GM19239 (cell line): ENCODE measurements around the gene TICAM2.

ENCODE experiments used
- DNase-seq: peaks from one replicate; pipeline ENCODE4 v3.0.0; 2011; ENCODE audit warnings: low spot score; ENCODE audit not compliant: insufficient read length
- FAIRE-seq: peaks from 2 replicates; lab custom pipeline; 2011; peaks lifted over from hg19 to GRCh38; lab: Jason Lieb, UNC

The TICAM2 gene

DNA sequence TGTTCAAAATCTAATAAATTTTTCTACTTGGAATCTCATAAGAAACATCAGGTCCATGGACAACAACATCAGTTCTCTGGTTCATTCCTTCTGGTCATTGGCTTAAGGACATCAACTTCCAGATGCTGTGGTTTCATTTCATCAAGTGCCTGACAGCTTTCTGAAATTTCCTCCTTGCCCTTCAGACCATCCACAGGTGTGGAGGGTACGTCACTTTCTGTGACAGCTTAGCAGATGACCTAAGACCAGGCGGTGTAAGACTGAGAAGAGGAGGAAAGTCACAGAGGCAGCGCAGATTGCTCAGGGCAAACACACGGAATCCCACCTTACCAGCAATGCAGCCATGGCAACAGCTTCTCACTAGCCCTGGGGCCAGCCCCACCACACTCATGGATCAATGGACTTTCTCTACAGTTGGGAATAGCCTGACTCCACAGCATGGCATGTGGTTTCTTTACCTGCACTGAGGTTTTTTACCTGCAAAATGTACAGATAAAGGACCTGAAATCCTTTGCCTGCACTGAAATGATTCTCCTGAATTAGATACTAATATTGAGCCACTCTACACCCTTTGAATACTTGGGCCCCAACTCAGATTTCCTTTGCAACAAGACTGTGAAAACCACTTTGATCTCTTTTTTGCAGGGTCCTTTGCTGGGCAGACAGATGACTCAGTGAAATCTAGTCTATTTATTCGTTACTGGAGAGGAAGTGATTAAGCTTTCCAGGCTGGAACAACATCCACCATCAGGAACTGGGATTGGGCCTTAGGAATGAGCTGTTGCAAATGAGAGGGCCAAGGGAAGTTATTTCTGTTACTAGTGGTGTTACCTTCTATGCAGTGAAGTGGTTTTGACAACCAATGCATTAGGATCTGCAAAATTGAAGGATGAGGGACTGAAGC lies 26.9 kb downstream of the TICAM2 start:
- peak; percentile 61 for FAIRE-seq
- peak; percentile 7 for DNase-seq

DNA sequence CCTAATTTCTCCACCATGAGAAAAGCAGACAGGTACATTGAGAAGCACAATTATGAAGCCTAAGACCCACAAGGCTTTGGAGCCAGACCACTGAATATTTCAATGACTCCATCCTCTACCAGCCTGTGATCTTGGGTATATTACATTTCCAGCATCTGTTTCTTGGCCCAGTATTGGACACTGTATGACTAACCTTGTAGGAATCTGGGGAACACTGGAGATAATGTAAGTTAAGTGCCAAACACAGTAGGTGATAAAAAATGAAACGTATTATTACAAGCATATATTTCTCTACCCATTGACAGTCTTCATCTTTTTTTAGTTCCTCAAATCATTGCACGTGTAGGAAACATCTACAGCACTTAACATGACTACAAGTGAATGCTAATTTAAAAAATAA lies 29.1 kb downstream of the TICAM2 start:
- DNase-seq: no peak
- FAIRE-seq: no peak

DNA sequence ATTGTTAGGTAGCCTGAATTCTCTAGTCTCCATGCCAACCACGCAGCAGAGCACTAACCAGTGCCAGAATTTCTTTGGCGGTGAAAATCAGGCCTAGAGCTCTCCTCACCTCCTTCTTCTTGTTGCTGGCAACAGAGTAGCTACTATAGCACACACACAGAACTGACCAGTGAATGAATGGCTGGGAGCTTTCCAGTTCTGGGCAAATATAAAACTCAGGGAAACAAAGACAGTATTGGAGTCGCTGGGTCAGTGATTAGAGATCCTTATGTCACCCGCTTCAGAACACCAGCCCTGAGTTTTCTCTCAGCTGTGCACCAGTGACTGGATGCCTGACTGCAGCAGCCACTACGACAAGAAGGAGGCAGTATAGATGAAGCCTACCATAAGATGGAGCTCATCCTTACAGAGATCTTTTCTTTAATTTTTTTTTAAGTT lies 30.8 kb downstream of the TICAM2 start:
- no peak for DNase-seq
- no peak for FAIRE-seq

DNA sequence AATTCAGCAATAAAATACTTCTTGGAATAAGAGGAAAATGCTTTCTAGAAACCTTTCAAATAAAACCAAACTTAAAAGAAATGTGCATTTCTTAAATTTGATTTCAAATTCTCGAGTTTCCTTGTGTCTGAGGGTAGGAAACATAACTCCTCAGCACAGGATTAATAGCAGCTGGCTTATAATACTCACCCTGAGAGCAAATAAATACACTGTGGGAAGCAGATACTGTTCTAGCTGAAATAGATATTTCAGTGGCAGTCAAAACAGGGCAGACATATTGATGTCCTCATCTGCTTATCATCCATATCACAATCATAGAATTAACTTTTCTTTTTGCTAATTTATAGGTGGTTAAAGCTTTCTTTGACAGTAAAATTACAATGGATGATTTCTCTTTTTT lies 33.6 kb downstream of the TICAM2 start:
- no peak for DNase-seq
- no peak for FAIRE-seq

DNA sequence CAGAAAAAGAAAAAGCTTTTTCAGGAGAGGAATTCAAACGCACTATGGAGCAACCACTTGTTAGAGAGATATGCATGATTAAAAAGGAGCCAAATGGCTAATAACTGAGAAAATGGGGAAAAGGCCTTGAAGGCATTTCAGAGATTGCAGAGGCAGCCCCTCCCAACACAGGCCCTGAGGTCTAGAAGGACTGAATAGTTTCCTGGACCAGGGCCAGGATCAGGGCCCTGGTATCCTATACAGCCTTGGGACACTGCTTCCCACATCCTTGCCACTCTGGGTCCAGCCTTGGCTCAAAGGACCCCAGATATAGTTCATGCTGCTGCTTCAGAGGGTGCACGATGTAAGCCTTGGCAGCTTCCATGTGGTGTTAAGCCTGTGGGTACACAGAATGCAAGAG lies 37.0 kb downstream of the TICAM2 start:
- FAIRE-seq: no peak
- no peak for DNase-seq

DNA sequence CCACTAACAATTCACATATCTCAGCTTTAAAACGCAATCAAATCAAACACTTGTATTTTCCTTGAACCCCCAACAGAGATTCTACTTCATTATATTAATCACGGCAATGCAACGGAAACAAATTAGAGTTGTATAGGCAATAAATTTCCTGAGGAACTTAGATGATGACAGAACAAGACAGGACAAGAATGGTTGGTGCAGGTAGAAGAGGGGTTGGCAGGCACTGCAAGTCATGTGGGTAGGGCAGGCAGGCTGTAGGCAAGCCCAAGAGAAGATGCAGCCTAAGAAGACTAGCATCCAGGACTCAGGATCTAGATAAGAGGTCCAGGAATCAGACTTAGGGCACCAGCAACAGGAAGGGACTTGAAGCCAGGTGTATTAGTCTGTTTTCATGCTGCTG lies 41.1 kb downstream of the TICAM2 start:
- no peak for DNase-seq
- FAIRE-seq: no peak

DNA sequence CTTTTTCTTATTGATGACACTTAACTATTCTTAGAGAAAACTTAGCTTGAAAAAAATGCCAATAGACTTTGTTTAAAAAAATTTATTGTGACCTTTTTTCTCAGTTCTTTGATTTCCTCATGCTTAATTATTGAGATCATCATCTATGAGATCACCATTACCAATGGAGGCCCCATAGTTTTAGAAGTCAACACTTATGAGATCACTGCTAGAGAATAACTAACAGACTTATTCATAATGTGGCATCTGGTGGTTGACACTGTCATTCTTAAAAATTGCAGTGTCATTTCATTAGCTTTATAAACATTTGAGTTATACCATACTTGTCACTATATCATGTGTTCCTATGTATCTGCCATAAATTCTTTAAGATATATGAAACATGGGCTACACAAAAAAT lies 42.8 kb downstream of the TICAM2 start:
- FAIRE-seq: no peak
- DNase-seq: no peak

DNA sequence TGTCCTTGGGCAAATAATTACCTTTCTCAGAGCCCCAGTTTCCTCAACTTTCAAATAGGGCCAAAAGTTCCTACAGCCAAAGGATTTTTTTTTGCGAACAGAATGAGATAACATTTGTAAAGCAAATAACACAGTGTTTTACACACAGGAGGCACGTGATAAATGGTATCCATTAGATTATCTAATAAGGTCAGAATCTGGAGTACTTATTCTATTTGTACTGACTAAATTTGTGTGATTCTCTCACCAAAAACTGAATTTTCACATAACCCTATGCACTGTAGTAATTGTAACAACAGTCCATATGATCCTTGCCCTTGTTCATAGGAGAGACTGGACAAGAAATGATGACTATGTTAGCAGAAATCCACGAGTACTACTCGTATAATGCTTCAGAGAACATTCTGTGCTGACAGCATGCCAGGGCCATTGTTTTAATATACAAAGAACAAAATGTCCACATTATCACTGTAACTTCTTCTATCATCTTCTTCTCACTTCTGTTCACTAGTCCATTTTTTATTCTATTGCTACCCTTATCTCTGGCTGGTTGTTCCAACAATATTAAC lies 43.8 kb downstream of the TICAM2 start:
- DNase-seq (no peak), FAIRE-seq (no peak)

DNA sequence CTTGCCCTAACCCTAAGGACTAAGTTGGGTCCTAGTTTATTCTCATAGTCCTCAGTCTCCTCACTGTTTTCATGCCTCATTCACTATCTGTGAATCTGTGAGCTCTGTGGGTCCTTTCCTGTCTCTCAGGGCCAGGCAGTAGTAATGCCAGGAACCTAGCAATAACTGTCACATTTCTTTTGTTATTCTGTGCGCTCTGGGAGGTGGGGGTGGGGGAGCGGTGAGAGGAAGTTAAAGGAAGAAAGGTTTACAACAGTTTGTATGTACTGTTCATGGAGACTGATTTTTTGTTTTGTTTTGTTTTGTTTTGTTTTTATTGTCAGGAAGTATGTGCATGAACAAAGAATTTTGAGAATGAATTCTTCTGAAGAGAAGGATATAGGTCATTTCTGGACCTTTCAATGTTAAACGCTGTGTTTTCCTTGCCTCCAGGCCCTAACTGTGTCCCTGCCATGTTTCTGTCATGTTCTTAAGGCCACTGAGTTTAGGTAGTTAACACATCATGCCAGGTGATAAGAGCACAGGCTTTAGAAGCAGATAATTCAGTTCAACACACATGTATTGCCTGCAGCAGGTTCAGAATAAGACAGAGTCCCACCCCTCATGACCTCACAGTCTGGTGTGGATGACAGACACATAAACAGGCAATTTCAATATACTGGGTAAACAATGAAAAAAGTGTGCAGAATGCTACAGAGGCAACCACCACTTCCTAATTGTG lies 44.5 kb downstream of the TICAM2 start:
- FAIRE-seq (no peak), DNase-seq (no peak)

DNA sequence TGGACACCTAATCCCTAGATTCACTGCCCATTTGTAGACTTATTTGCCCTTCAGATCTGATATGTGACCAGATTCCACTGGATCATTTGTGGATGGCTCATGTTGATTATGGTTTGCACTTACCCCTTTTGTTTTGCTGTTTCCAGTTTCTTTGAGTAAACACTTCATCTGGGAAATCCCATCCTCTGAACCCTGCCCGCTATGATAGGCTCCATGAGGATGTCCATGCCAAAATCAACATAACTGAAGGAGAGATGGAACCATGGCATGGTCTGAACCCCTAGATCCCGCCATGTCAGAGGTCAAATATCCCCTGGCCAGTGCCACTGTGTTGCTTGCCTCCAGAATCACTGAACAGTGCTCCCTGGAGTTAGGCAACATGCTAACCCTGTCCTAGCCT lies 46.0 kb downstream of the TICAM2 start:
- FAIRE-seq: no peak
- no peak for DNase-seq

DNA sequence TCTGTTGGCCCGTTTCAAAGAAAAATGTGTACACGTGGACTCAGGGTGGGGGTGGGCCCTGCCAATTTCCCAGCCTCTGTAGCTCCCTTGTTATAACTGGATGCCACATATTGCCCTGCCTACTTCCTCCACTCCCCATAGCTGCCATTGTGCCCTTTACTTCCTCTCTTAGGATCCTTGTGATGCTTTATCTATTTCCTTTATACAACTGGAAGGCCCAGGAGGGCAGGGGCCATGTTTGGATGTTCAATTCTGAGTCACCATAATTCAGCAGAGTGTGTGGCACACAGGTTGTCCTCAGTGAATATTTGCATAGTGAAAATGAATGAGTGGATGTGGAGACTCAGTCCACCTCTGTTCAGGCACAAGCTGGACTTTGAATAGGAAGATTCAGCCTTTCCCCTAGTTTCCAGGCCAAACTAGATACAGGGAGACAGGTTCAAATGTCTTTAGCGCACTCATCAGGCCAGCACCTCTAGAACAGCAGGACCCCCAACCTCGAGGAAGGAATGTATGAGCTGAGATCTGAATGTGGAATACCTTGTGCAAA lies 47.1 kb downstream of the TICAM2 start:
- FAIRE-seq (no peak), DNase-seq (no peak)

DNA sequence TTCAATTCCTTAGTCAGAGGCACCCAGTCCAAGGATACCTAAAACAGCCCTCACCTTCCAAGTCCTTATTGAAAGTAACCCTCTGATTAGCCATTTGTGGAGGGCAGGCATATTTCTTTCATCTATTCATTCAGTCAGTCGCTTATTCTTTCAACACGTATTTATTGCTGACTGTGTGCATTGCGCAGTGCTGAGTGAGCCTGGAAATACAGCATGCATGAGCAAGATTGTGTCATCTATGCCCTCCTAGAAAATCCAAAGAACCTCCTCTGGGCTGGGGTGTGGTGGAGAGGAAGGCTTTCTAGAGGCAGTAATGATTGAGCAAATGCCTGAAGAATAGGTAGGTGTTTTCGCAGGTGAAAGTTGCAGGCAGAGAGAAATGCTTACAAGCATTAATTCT lies 49.2 kb downstream of the TICAM2 start:
- DNase-seq: no peak
- no peak for FAIRE-seq

DNA sequence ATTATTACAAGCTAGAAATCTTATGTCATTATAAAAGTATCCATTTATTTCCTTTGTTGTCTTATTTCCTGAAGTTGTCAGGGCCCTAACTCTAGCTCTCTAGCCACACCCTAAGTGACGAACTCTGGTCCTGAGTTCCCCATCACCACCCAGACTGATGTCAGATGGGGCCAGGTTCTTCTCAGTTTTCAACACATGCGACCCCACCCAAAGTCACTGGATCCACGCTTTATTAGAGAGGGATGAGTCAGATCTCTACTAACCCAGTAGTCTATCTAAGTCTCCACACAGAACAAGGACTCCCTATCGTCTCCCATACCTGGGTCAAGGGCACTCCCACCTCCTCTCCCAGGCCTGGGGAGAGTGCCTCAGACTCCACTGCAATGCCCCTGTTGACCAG lies 50.9 kb downstream of the TICAM2 start:
- DNase-seq (no peak), FAIRE-seq (no peak)

DNA sequence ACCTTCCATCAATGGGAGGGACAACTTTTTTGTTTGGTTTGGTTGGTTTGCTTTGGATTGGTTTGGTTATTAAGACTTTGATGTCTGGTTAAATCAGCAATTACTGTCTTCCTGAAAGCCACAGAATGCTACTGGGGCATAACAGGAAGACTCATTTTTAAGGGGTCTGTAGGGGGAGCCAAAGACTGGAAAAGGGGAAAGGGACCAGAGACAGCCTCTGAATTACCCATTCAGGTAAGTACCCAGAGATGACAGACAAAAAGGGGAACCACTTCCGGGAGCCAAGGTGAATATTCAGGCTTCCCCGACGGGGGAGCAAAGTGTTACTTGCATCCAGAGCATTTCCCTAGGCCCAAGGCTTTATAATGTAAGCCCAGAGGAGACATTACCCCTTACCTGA lies 53.1 kb downstream of the TICAM2 start:
- FAIRE-seq: no peak
- peak; percentile 26 for DNase-seq

DNA sequence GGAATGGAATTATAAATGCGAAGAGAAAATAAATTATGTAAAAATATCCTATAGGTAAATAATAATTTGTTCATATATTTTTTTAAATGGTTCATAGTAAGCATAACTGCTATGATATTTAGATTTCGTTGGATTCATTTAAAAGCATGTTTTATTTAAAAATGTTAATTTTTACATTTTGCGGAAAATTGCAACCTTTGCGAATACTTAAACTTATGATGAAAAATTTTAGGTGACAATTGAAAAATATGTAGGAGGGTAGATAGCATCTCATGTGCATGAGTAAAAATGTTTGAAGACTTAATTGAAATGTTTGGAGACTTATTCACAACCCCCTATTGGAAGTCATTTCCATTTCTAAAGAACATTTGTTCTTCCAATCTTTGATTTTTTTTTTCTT lies 53.6 kb downstream of the TICAM2 start:
- FAIRE-seq (no peak), DNase-seq (no peak)

DNA sequence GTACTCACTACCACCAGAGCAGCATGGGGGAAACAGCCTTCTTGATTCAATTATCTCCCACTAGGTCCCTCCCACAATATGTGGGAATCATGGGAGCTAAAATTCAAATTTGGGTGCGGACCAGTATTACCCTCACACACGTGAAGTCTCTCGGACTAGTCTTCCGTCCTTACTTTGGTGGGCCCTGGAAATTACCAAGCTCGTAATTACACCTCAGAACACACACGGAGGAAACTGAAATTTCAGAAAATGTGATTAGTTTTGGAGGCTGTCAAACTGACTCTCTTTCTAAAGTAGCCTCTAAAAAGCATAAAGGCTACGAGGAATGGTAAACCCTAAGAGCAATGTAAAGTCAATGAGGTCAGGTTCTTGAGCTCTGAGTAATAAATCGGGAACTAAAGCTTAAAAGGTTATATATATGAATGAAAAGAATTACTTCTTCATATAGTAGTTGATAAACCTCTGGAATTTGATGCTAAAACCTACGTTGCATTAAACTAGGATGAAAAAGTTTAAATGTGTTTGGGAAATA lies 56.9 kb downstream of the TICAM2 start:
- FAIRE-seq: peak; percentile 65
- no peak for DNase-seq

DNA sequence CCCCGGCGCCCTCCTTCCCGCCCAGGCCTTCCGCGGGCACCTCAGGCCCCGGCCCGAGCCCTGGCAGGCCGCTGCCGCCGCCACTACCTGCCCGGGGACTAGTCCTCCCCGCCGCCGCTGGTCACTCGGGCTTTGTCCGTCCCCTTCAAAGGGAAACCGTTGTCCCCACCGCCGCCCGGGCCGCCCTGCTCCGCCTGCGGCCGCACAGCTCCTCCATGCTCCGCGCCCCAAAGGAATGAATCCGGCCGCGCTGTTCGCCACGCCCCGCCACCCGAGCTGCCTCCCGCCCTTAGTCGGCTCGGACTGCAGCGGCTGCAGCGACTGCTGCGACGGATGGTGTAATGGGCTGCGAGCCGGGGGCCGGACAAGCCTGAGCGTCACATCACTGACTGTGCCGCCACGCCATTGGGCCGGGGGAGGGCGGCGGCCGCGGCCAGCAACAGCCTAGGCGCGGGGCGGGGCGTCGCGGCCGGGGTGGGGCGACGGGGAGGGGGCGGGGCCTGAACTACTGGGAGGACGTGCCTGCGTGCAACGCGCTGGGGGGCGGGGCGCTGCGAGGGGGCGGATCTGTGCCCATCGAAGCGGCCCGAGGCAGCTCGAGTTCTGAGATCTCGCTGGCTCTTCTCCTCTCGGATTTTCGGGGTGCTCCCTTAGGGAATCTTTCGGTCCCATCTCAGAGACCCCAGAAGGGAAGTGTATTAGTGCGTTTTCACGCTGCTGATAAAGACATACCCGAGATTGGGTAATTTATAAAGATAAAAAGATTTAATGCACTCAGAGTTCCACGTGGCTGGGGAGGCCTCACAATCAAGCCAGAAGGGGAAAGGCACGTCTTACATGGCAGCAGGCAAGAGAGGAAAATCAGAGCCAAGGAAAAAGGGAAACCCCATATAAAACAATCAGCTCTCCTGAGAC lies 57.6 kb downstream of the TICAM2 start, which contains the start of gene FEM1C:
Gene FEM1C (minus strand): TSS at position 340 of the 915 bp plus-strand sequence. CDS start 1,282 bp downstream, outside the sequence.
- peak; percentile 94 for FAIRE-seq
- DNase-seq: peak; percentile 84

DNA sequence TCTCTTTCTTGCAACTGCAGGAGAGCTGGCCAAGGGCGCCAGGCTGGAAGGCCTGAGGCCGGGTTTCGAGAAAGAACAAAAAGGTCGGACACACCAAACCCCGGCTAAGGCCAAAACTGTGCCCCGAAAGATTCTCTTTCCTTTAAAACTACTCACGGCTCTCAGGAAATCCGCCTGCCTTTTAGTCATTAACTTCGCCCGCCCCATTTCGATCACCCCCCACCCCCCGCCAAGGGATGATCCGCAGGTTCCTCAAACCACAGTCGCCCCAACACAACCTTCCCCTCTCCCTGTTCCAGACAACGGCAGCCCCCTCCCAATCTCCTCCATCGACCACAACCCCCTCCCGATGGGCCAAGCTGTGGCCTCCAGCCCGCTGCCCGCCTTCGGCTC lies 58.2 kb downstream of the TICAM2 start:
- DNase-seq (no peak), FAIRE-seq (no peak)

DNA sequence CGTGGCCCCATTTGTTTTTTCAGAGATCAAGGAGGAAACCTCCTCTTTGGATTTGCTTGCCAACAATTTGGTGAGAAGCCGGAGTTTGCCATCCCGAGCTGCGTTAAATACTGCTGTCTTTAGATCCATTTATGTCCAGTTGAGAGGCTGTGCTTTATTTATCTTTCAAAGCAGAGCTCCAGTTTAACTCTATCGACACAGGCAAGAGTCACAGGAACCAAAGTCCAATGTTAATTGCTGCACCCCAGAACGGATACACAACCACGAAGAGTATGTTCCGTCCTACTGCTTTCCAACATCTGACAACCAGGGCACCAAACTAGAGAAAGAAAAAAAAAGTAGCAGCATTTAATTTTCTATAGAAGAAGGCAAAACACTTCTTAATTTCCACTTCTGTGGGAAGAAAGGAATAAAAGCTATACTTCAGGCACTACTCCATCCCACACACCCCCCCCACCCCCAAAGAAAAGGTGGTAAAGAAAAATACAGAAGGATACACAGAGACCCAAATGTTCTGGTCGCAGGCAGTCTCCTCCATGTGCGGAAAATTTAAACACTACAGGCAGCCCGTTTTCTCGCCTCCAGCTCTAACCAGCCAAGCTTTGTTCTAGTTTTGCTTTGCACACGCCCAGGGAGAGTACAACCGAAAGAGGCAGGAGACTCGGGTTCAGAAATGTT lies 58.8 kb downstream of the TICAM2 start:
- DNase-seq (peak; percentile 25), FAIRE-seq (peak; percentile 94)
